ENCODE results near the gene ARHGEF7. TPM values are rescaled to one million over a fixed set of nuclear protein-coding genes. Genes with fewer than 3 reads are reported as not detected.

ARHGEF7 gene
- total RNA-seq, 1 experiment from 2014 or later: 46.2 TPM

- TF ChIP-seq CBX3 (IDR thresholded peaks at IDR 0.05; ENCODE audit: low read depth) (no peak), EZH2phosphoT487 (IDR thresholded peaks at IDR 0.05; ENCODE audit: borderline replicate concordance) (no peak), ZNF274 (IDR thresholded peaks at IDR 0.05; ENCODE audit: low read depth, low read length) (no peak)
These were observed 110.9 kb downstream of the ARHGEF7 start (continued) for GRCh38 chr13:111225810-111226546.

DNA sequence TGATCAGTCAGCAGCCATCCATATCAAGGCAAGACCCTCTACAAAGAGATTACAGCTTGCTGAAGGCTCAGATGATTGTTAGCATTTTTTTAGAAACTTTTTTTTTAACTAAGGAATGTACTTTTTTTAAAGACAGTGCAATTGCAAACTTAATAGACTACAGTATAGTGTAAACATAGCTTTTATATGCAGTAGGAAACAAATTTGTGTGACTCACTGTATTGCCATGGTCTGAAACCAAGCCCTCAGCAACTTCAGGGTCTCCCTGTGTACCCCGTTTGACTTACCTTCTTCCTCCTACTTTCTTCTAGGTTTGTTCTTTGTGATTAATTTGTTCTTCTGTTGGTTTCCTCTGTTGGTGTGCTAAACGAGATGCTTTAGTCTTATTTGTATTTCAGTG is 112.3 kb downstream of the ARHGEF7 start:
- no peaks in the 10 kb centered on the region for H3K9me3 ChIP-seq (ENCODE audit: control insufficient read depth in 1 of 2, insufficient read depth in 1 of 2, low read depth in 1 of 2, low read length in 2 of 2)
- no peak for DNase-seq (ENCODE audit: low read depth, low spot score)
- H3K27ac ChIP-seq (ENCODE audit: low read depth, low read length): no peak overlapping the region
- no peak overlapping the region for H3K4me3 ChIP-seq (replicated peaks in 1 of 2; ENCODE audit: low read depth in 1 of 2, low read length in 2 of 2)
- H3K27me3 ChIP-seq (ENCODE audit: insufficient read depth, low read length): no peaks in the 10 kb centered on the region
- H3K9ac ChIP-seq (ENCODE audit: low read length): no peak overlapping the region
- no peak overlapping the region for H2AFZ ChIP-seq (ENCODE audit: low read depth, low read length, poor library complexity, severe bottlenecking)
- TF ChIP-seq ZBTB33 (IDR thresholded peaks at IDR 0.05; ENCODE audit: extremely low read depth, insufficient replicate concordance, low read length): no peak
- TF ChIP-seq RAD21 (IDR thresholded peaks at IDR 0.05; ENCODE audit: low read depth): no peak
- no peak for TF ChIP-seq SIN3A (IDR thresholded peaks at IDR 0.05; ENCODE audit: low read depth)
- TF ChIP-seq EGR1 (IDR thresholded peaks at IDR 0.05; ENCODE audit: low read depth): no peak
- no peak for TF ChIP-seq TCF7L2 (IDR thresholded peaks at IDR 0.05; ENCODE audit: borderline replicate concordance, extremely low read depth, insufficient read depth, insufficient read length)
- no peak for TF ChIP-seq CEBPB (IDR thresholded peaks at IDR 0.05; ENCODE audit: low read depth)
- TF ChIP-seq POLR2A (IDR thresholded peaks at IDR 0.05; ENCODE audit: borderline replicate concordance, extremely low read depth, insufficient read depth, insufficient read length): no peak
- no peak for TF ChIP-seq POLR2AphosphoS5 (IDR thresholded peaks at IDR 0.05; ENCODE audit: low read depth, low read length)
- TF ChIP-seq, protein P1, sequence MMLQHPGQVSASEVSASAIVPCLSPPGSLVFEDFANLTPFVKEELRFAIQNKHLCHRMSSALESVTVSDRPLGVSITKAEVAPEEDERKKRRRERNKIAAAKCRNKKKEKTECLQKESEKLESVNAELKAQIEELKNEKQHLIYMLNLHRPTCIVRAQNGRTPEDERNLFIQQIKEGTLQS (IDR thresholded peaks at IDR 0.05): no peak
- TF ChIP-seq EZH2phosphoT487 (IDR thresholded peaks at IDR 0.05; ENCODE audit: borderline replicate concordance): no peak
- no peak for TF ChIP-seq JUND (IDR thresholded peaks at IDR 0.05)
- no peak for TF ChIP-seq EZH2 (IDR thresholded peaks at IDR 0.05)
- TF ChIP-seq SRF (IDR thresholded peaks at IDR 0.05; ENCODE audit: low read depth): no peak
- TF ChIP-seq CTCF (IDR thresholded peaks at IDR 0.05 in 2 of 3, conservative IDR thresholded peaks at IDR 0.05 in 1 of 3; ENCODE audit: borderline replicate concordance in 1 of 3, insufficient read depth in 1 of 3, low read depth in 2 of 3, low read length in 2 of 3): no peak
- no peak for TF ChIP-seq FOSL1 (IDR thresholded peaks at IDR 0.05; ENCODE audit: low read depth)
- TF ChIP-seq CBX3 (IDR thresholded peaks at IDR 0.05; ENCODE audit: low read depth): no peak
- TF ChIP-seq, protein P2, sequence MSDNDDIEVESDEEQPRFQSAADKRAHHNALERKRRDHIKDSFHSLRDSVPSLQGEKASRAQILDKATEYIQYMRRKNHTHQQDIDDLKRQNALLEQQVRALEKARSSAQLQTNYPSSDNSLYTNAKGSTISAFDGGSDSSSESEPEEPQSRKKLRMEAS (IDR thresholded peaks at IDR 0.05): no peak
- no peak for TF ChIP-seq SP1 (IDR thresholded peaks at IDR 0.05; ENCODE audit: low read depth)
- no peak for TF ChIP-seq YY1 (IDR thresholded peaks at IDR 0.05; ENCODE audit: extremely low read depth, insufficient replicate concordance, low read depth, low read length)
- POLR2A ChIA-PET: no interaction called here
- no peaks in the 10 kb centered on the region; a peak in 1 of 4 replicates for H3K36me3 ChIP-seq (ENCODE audit: control insufficient read depth in 1 of 2, insufficient read depth in 2 of 2, low read length in 2 of 2)
- intact Hi-C loops (cut with micrococcal nuclease): no loop called here
- no peak overlapping the region for H3K4me2 ChIP-seq (ENCODE audit: low read length)
- no peak for ATAC-seq
- BruUV-seq (replicated peaks): no TSS peak
- peaks cover 69% of the 10 kb centered on the region for H3K79me2 ChIP-seq (ENCODE audit: insufficient read depth, low read length)
- no peaks in the 10 kb centered on the region for H3K9me2 ChIP-seq (ENCODE audit: insufficient read depth)
- no peaks in the 10 kb centered on the region for H4K20me1 ChIP-seq (ENCODE audit: insufficient read depth)
- H3K4me1 ChIP-seq (ENCODE audit: control insufficient read depth in 1 of 2, insufficient read depth in 2 of 2, low read length in 2 of 2): no peaks in the 10 kb centered on the region
- RAD21 ChIA-PET (ENCODE audit: low non-redundant PET in 1 of 2, low total read pairs in 2 of 2, uncharacterized antibody in 2 of 2, unreplicated experiment in 2 of 2): no interaction called here
- CTCF ChIA-PET: no interaction called here
